DOHH2 (cell line): ENCODE results near the gene RILPL1.

Experiments used
- H3F3A ChIP-seq: fragments of 200-600 bp; sonication (generic), shearing (Covaris generic); 2 replicates; pipeline ENCODE4 v1.6.0; 2016; ENCODE audit warnings: antibody characterized with exemption, mild to moderate bottlenecking; ENCODE audit not compliant: control insufficient read depth, insufficient read depth
- H3K27ac ChIP-seq: fragments of 200-600 bp; sonication (generic); 2 replicates; pipeline ENCODE4 v1.5.1; 2014; ENCODE audit warnings: low read depth, mild to moderate bottlenecking, low read length, moderate library complexity
- H3K27me3 ChIP-seq: fragments of 200-600 bp; sonication (generic); 2 replicates; pipeline ENCODE4 v1.6.1; 2014; ENCODE audit warnings: mild to moderate bottlenecking, low read length, mixed read lengths; ENCODE audit not compliant: control insufficient read depth
- H3K36me3 ChIP-seq: fragments of 200-600 bp; sonication (generic); 2 replicates; pipeline ENCODE4 v1.6.1; 2014; ENCODE audit warnings: mild to moderate bottlenecking, low read length, moderate library complexity, mixed read lengths; ENCODE audit not compliant: control insufficient read depth
- H3K4me1 ChIP-seq: fragments of 200-600 bp; sonication (generic); 2 replicates; pipeline ENCODE4 v1.6.1; 2014; ENCODE audit warnings: mild to moderate bottlenecking, low read length, mixed read lengths; ENCODE audit not compliant: control insufficient read depth
- H3K4me2 ChIP-seq: fragments of 200-600 bp; sonication (generic); 2 replicates; pipeline ENCODE4 v1.6.0; 2014; ENCODE audit warnings: mild to moderate bottlenecking, low read length, moderate library complexity
- H3K4me3 ChIP-seq: fragments of 200-600 bp; sonication (generic); 2 replicates; pipeline ENCODE4 v1.5.1; 2014; ENCODE audit warnings: mild to moderate bottlenecking, low read length, mixed read lengths
- H3K79me2 ChIP-seq: fragments of 200-600 bp; sonication (generic); 2 replicates; pipeline ENCODE4 v1.6.1; 2014; ENCODE audit warnings: mild to moderate bottlenecking, low read length, mixed read lengths; ENCODE audit not compliant: control insufficient read depth
- H3K9me2 ChIP-seq: fragments of 200-600 bp; sonication (generic); replicated peaks from 2 replicates; pipeline ENCODE4 v1.6.1; 2014; ENCODE audit warnings: mild to moderate bottlenecking, low read length, mixed read lengths; ENCODE audit not compliant: control insufficient read depth
- H3K9me3 ChIP-seq: fragments of 200-600 bp; sonication (generic); 2 replicates; pipeline ENCODE4 v1.6.1; 2014; ENCODE audit warnings: antibody characterized with exemption, low read length, mixed read lengths; ENCODE audit not compliant: control insufficient read depth, insufficient read depth
- H4K20me1 ChIP-seq: fragments of 200-600 bp; sonication (generic); 2 replicates; pipeline ENCODE4 v1.6.0; 2014; ENCODE audit warnings: low read depth, mild to moderate bottlenecking, antibody characterized with exemption, low read length, moderate library complexity; ENCODE audit not compliant: control insufficient read depth, insufficient read depth
- CTCF ChIP-seq: fragments of 200-600 bp; sonication (generic); IDR thresholded peaks from one replicate; pipeline ENCODE4 v1.5.1; 2014; ENCODE audit warnings: antibody characterized with exemption, mild to moderate bottlenecking, low read depth, low read length; ENCODE audit not compliant: poor library complexity, severe bottlenecking
- EZH2phosphoT487 ChIP-seq: fragments of 200-600 bp; sonication (generic); IDR thresholded peaks from 2 replicates; pipeline ENCODE4 v1.6.1; 2017; ENCODE audit warnings: borderline replicate concordance, mild to moderate bottlenecking, antibody characterized with exemption, low read length, moderate library complexity, mixed read lengths

Gene RILPL1

DNA sequence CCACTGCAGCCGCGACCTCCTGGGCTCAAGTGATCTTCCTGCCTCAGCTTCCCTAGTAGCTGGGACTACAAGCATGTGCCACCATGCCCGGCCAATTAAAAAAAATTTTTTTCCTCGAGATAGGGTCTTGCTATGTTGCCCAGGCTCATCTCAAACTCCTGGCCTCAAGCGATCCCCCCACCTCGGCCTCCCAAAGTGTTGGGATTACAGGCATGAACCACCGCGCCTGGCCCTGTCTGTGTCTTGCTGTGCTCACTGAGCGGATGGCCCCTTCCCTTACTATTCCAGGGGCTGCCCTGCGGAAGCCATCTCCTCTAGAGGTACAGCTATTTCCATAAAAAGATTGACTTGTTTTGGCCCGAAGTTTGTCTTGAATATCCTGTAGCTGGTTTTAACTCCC is 55.5 kb downstream of the RILPL1 start:
- no peak overlapping the region for H3K4me2 ChIP-seq
- TF ChIP-seq EZH2phosphoT487 (no peak), CTCF (no peak)
- H3K9me3 ChIP-seq: no peaks in the 10 kb centered on the region
- no peak overlapping the region for H3K4me3 ChIP-seq
- no peak overlapping the region for H3K27ac ChIP-seq
- H3K9me2 ChIP-seq: no peaks in the 10 kb centered on the region
- H3K27me3 ChIP-seq: no peaks in the 10 kb centered on the region
- H3K79me2 ChIP-seq: no peaks in the 10 kb centered on the region
- peaks cover 28% of the 10 kb centered on the region for H3K4me1 ChIP-seq
- H4K20me1 ChIP-seq: no peaks in the 10 kb centered on the region
- H3F3A ChIP-seq: no peaks in the 10 kb centered on the region
- no peaks in the 10 kb centered on the region for H3K36me3 ChIP-seq

- Histone ChIP-seq H3F3A (no peaks in the 10 kb centered on the region), H3K9me3 (no peaks in the 10 kb centered on the region), H3K27me3 (no peaks in the 10 kb centered on the region), H3K9me2 (no peaks in the 10 kb centered on the region), H3K4me1 (peaks cover 18% of the 10 kb centered on the region), H3K4me3 (no peak overlapping the region), H3K36me3 (no peaks in the 10 kb centered on the region; the same call in 1 of the 2 replicates), H3K79me2 (no peaks in the 10 kb centered on the region), H4K20me1 (no peaks in the 10 kb centered on the region), H3K27ac (no peak overlapping the region), H3K4me2 (peak overlapping the region; percentile 21; the same call in 1 of the 2 replicates)
- TF ChIP-seq EZH2phosphoT487 (no peak), CTCF (no peak)
Observed at GRCh38 chr12:123475246-123475703, 58.2 kb downstream of the RILPL1 start.

DNA sequence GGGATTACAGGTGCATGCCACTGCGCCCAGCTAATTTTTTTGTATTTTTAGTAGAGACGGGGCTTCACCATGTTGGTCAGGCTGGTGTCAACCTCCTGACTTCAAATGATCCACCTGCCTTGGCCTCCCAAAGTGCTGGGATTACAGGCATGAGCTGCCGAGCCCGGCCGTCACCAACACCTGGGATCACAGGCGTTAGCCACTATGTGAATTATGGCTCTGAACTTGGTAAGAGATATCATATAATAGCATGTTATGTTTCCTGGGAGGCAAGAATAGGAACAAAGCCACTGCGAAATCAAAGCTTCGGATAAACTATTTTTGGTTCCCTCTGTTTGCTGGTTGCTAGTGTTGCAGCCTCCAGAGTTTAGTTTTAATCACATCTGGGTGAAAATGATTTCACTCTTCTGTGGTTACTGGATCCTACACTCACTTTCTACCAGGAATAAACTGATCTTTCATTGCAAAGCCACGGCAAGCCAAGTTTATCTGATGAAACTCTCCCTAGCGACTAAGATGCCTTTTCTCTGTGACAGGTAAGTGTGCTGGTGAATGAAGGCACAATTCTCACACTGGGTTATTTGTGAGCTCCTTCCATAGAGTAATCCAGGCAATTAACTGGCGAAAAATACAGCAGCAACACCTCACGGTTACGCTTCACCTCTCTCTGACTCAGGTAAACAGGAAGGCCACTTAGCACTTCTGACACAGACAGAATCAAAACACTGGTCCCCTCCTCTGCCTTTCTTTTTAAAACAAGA is 58.9 kb downstream of the RILPL1 start:
- TF ChIP-seq EZH2phosphoT487 (no peak), CTCF (no peak)
- H3K9me2 ChIP-seq: no peaks in the 10 kb centered on the region
- peak overlapping the region; percentile 21 for H3K4me2 ChIP-seq

More for the DNA sequence above, 58.9 kb downstream of the RILPL1 start:
- Histone ChIP-seq H3K79me2 (no peaks in the 10 kb centered on the region), H3K4me3 (no peak overlapping the region), H3K27ac (no peak overlapping the region), H4K20me1 (no peaks in the 10 kb centered on the region), H3F3A (no peaks in the 10 kb centered on the region), H3K9me3 (no peaks in the 10 kb centered on the region), H3K4me1 (peaks cover 17% of the 10 kb centered on the region), H3K36me3 (no peaks in the 10 kb centered on the region; the same call in 1 of the 2 replicates), H3K27me3 (no peaks in the 10 kb centered on the region)
